ENCODE data around the gene PARP6.

PARP6 gene

GRCh38 chr15:72220687-72221086, 51.7 kb downstream of the PARP6 start:
- TF ChIP-seq CTCF (IDR thresholded peaks at IDR 0.05), result no peak
- Histone ChIP-seq H3K4me3 (ENCODE audit: low read depth in 1 of 2, low read length in 1 of 2) (no peak overlapping the region), H3K27ac (peak overlapping the region; percentile 84), H3K4me1 (ENCODE audit: control insufficient read depth in 1 of 2, insufficient read depth in 1 of 2, low read depth in 1 of 2, low read length in 1 of 2) (peaks cover 36 to 52% of the 10 kb centered on the region in 2 experiments), H3K27me3 (no peaks in the 10 kb centered on the region), H3K36me3 (peaks cover 46% of the 10 kb centered on the region), H3K9me3 (no peaks in the 10 kb centered on the region)

- H3K9me3 ChIP-seq, result no peaks in the 10 kb centered on the region
- peak overlapping the region; percentile 51 for H3K27ac ChIP-seq
- H3K4me3 ChIP-seq (ENCODE audit: low read depth in 1 of 2, low read length in 1 of 2), result no peak overlapping the region
- H3K36me3 ChIP-seq, result peaks cover 76% of the 10 kb centered on the region
- H3K27me3 ChIP-seq, result no peaks in the 10 kb centered on the region
- peaks cover 23 to 25% of the 10 kb centered on the region in 2 experiments for H3K4me1 ChIP-seq (ENCODE audit: control insufficient read depth in 1 of 2, insufficient read depth in 1 of 2, low read depth in 1 of 2, low read length in 1 of 2)
- TF ChIP-seq CTCF (IDR thresholded peaks at IDR 0.05), result no peak
Measured at GRCh38 chr15:72217216-72217615, 55.1 kb downstream of the PARP6 start.

- TF ChIP-seq CTCF (IDR thresholded peaks at IDR 0.05), result no peak
- Histone ChIP-seq H3K9me3 (no peaks in the 10 kb centered on the region), H3K27ac (peak overlapping the region; percentile 51), H3K27me3 (no peaks in the 10 kb centered on the region), H3K4me1 (ENCODE audit: control insufficient read depth in 1 of 2, insufficient read depth in 1 of 2, low read depth in 1 of 2, low read length in 1 of 2) (peaks cover 13 to 14% of the 10 kb centered on the region in 2 experiments), H3K4me3 (ENCODE audit: low read depth in 1 of 2, low read length in 1 of 2) (no peak overlapping the region), H3K36me3 (peaks cover 87% of the 10 kb centered on the region)
Measured at GRCh38 chr15:72216079-72216478, 56.3 kb downstream of the PARP6 start.

GRCh38 chr15:72207558-72208085, 64.7 kb downstream of the PARP6 start:
- H3K27me3 ChIP-seq, result no peaks in the 10 kb centered on the region
- H3K9me3 ChIP-seq, result no peaks in the 10 kb centered on the region
- H3K4me1 ChIP-seq (ENCODE audit: control insufficient read depth in 1 of 2, insufficient read depth in 1 of 2, low read depth in 1 of 2, low read length in 1 of 2), result no peaks in the 10 kb centered on the region
- no peak for TF ChIP-seq CTCF (IDR thresholded peaks at IDR 0.05)
- H3K27ac ChIP-seq, result peak overlapping the region; percentile 15
- H3K36me3 ChIP-seq, result peaks cover 99% of the 10 kb centered on the region
- no peak overlapping the region for H3K4me3 ChIP-seq (ENCODE audit: low read depth in 1 of 2, low read length in 1 of 2)

- H3K4me3 ChIP-seq (ENCODE audit: low read depth in 1 of 2, low read length in 1 of 2), result no peak overlapping the region
- no peak for TF ChIP-seq CTCF (IDR thresholded peaks at IDR 0.05)
- H3K27me3 ChIP-seq, result no peaks in the 10 kb centered on the region
- no peaks in the 10 kb centered on the region for H3K9me3 ChIP-seq
- no peak overlapping the region for H3K27ac ChIP-seq
- no peaks in the 10 kb centered on the region for H3K4me1 ChIP-seq (ENCODE audit: control insufficient read depth in 1 of 2, insufficient read depth in 1 of 2, low read depth in 1 of 2, low read length in 1 of 2)
- H3K36me3 ChIP-seq, result peaks cover 99% of the 10 kb centered on the region
Measured at GRCh38 chr15:72206677-72207000, 65.7 kb downstream of the PARP6 start.

Data from neutrophil (primary cell).